ENCODE data around the gene OR1S2. TPM values are rescaled to one million over a fixed set of nuclear protein-coding genes. Genes with fewer than 3 reads are reported as not detected.

Gene OR1S2
- total RNA-seq, 1 donor from 2014 or later = not detected

GRCh38 chr11:58186938-58187337 lies 17.0 kb downstream of the OR1S2 start:
- peaks cover 1% of the 10 kb centered on the region for H3K4me1 Mint-ChIP-seq (ENCODE audit: low read depth)
- H3K36me3 Mint-ChIP-seq (ENCODE audit: insufficient read depth) = no peaks in the 10 kb centered on the region
- H3K27ac Mint-ChIP-seq = no peak overlapping the region
- no peak overlapping the region for H3K4me3 Mint-ChIP-seq (ENCODE audit: low read depth)
- H3K9me3 Mint-ChIP-seq (ENCODE audit: low read depth) = no peaks in the 10 kb centered on the region
- no peak for TF ChIP-seq CTCF (IDR thresholded peaks at IDR 0.05; ENCODE audit: unreplicated experiment)
- no peaks in the 10 kb centered on the region for H3K27me3 Mint-ChIP-seq
- DNase-seq (ENCODE audit: low spot score, unreplicated experiment) = no peak

DNA sequence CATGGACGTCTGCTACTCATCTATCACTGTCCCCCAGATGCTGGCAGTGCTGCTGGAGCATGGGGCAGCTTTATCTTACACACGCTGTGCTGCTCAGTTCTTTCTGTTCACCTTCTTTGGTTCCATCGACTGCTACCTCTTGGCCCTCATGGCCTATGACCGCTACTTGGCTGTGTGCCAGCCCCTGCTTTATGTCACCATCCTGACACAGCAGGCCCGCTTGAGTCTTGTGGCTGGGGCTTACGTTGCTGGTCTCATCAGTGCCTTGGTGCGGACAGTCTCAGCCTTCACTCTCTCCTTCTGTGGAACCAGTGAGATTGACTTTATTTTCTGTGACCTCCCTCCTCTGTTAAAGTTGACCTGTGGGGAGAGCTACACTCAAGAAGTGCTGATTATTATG lies 24.3 kb downstream of the OR1S2 start:
- no peak for TF ChIP-seq CTCF (IDR thresholded peaks at IDR 0.05; ENCODE audit: unreplicated experiment)
- Mint-ChIP-seq H3K4me1 (ENCODE audit: low read depth) (no peaks in the 10 kb centered on the region), H3K9me3 (ENCODE audit: low read depth) (no peaks in the 10 kb centered on the region), H3K27me3 (peaks cover 3% of the 10 kb centered on the region), H3K4me3 (ENCODE audit: low read depth) (no peak overlapping the region), H3K36me3 (ENCODE audit: insufficient read depth) (no peaks in the 10 kb centered on the region), H3K27ac (no peak overlapping the region)
- DNase-seq (ENCODE audit: low spot score, unreplicated experiment) = no peak

GRCh38 chr11:58178444-58178843 lies 25.5 kb downstream of the OR1S2 start:
- Mint-ChIP-seq H3K4me1 (ENCODE audit: low read depth) (no peaks in the 10 kb centered on the region), H3K36me3 (ENCODE audit: insufficient read depth) (no peaks in the 10 kb centered on the region), H3K27me3 (peaks cover 3% of the 10 kb centered on the region), H3K4me3 (ENCODE audit: low read depth) (no peak overlapping the region), H3K27ac (no peak overlapping the region), H3K9me3 (ENCODE audit: low read depth) (no peaks in the 10 kb centered on the region)
- no peak for TF ChIP-seq CTCF (IDR thresholded peaks at IDR 0.05; ENCODE audit: unreplicated experiment)
- DNase-seq (ENCODE audit: low spot score, unreplicated experiment) = no peak

GRCh38 chr11:58177409-58178054 lies 26.4 kb downstream of the OR1S2 start:
- no peak for TF ChIP-seq CTCF (IDR thresholded peaks at IDR 0.05; ENCODE audit: unreplicated experiment)
- H3K9me3 Mint-ChIP-seq (ENCODE audit: low read depth) = no peaks in the 10 kb centered on the region
- H3K4me3 Mint-ChIP-seq (ENCODE audit: low read depth) = no peak overlapping the region
- no peak overlapping the region for H3K27ac Mint-ChIP-seq
- no peaks in the 10 kb centered on the region for H3K4me1 Mint-ChIP-seq (ENCODE audit: low read depth)
- no peak for DNase-seq (ENCODE audit: low spot score, unreplicated experiment)
- peaks cover 3% of the 10 kb centered on the region for H3K27me3 Mint-ChIP-seq
- H3K36me3 Mint-ChIP-seq (ENCODE audit: insufficient read depth) = no peaks in the 10 kb centered on the region

GRCh38 chr11:58165504-58166106 lies 38.3 kb downstream of the OR1S2 start:
- Mint-ChIP-seq H3K4me3 (ENCODE audit: low read depth) (no peak overlapping the region), H3K9me3 (ENCODE audit: low read depth) (no peaks in the 10 kb centered on the region), H3K27ac (no peak overlapping the region), H3K4me1 (ENCODE audit: low read depth) (peaks cover 24% of the 10 kb centered on the region), H3K27me3 (no peaks in the 10 kb centered on the region), H3K36me3 (ENCODE audit: insufficient read depth) (no peaks in the 10 kb centered on the region)
- DNase-seq (ENCODE audit: low spot score, unreplicated experiment) = no peak
- no peak for TF ChIP-seq CTCF (IDR thresholded peaks at IDR 0.05; ENCODE audit: unreplicated experiment)
